ENCODE measurements around the gene TNRC6A.

Gene TNRC6A

DNA sequence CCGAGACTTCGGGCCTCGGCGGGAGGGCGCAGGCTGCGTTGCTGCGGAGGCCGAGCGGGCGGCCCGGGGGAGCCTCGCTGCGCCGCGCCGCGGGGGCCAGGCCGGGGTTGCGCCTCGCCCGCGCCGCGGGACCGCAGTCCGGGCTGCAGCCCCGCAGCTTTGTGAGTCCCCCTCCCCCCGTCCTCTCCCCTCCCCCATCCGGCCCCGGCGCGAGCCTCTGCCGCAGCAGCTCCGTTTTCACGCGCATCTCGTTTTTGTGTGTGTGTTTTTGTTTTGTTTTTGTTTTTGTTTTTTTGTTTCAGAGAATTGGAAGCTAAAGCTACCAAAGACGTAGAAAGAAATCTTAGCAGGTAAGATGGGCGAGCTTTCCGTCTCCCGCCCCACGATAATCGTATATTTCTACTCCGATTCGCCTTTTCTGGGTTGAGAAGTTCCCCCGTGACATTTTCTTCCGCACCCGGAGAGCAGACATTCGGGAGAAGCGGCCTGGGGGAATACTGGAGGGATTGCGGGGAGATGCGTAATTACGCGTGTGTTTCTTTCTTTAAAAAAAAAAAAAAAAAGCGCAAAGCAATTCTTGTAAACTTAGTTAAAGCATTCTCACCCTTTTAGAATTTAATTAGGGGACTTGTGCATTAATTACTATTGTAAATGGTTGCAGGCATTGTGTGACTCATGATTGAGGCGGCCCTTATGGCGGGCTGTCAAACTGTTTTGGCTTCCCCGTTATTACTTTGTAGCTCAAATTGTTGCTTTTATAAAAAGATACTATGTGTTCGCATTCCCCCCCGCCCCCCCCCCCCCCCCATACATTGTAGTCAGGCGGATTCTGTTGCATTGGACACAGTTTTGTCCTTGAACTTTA is 732 bp downstream of the TNRC6A start:
- TF ChIP-seq, protein P1, sequence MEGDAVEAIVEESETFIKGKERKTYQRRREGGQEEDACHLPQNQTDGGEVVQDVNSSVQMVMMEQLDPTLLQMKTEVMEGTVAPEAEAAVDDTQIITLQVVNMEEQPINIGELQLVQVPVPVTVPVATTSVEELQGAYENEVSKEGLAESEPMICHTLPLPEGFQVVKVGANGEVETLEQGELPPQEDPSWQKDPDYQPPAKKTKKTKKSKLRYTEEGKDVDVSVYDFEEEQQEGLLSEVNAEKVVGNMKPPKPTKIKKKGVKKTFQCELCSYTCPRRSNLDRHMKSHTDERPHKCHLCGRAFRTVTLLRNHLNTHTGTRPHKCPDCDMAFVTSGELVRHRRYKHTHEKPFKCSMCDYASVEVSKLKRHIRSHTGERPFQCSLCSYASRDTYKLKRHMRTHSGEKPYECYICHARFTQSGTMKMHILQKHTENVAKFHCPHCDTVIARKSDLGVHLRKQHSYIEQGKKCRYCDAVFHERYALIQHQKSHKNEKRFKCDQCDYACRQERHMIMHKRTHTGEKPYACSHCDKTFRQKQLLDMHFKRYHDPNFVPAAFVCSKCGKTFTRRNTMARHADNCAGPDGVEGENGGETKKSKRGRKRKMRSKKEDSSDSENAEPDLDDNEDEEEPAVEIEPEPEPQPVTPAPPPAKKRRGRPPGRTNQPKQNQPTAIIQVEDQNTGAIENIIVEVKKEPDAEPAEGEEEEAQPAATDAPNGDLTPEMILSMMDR (IDR thresholded peaks at IDR 0.05): no peak

DNA sequence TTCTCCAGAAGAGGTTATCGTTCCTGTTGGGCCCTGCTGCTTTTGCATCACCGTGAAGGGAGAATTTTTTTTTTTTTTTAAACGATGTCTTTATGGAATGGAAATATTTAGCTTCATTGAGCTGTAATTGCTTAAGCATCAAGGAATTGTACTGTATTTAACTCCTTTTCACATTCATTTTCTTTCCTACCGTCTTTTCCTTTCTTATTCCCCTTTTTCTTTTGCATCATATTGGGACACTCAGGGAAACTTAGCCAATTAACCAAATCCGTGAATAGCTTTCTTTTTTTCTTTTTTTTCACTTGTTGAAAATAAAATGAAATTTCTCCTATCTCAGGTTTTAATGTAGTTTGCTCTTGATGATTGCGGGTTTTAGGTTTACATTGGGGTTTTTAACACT is 1.5 kb downstream of the TNRC6A start:
- TF ChIP-seq, protein P1 (IDR thresholded peaks at IDR 0.05): no peak

DNA sequence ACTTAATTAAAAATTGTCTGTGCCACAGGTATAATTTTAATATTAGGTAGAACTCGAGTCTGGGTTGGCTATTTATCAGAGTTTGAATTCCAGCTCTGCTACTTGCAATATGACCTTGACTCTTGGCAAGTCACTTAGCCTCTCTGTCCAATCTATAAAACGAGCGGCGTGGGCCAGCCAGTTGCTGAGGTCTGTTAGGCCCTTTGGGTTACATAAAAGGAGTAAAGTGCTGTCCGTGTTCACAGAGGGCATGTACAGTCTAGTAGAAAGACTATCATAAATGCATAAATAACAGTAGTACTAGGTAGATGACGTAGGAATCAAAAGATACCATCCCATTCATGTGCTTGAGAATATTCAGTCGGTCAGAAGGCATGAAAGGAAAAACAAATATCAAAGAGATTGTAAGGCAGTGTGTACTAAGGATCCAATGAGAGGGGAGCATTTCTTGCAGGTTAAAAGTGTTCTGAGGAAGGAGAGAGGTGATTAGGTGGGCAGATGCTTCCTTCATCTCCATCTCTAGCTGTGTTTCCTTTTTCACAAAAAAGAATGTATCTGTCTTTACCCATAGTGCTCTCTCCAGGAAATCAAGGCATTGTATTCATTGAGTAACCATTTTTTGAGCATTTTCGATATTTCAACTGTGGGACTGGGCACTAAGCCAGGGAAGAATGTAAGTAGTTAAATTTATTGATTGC is 2.4 kb downstream of the TNRC6A start:
- TF ChIP-seq, protein P1 (IDR thresholded peaks at IDR 0.05): no peak

DNA sequence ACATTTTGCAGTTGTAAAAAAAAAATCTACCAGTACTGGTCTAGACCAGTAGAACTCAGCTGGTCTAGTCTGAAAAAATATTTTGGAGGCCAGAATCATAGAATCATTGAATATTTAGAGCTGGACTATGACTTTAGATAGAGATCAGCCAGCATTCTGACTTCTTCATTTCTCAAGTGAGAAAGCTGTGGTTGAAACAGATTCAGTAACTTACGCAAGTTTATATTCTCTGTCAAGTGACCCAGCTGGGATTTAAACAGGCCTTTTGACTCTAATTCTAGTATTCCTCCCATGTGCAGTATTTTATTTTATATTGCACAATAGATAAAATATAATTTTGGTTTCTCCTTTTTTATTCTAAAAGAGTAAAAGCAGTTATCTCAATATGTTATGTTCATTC is 4.9 kb downstream of the TNRC6A start:
- TF ChIP-seq, protein P1 (IDR thresholded peaks at IDR 0.05): no peak

DNA sequence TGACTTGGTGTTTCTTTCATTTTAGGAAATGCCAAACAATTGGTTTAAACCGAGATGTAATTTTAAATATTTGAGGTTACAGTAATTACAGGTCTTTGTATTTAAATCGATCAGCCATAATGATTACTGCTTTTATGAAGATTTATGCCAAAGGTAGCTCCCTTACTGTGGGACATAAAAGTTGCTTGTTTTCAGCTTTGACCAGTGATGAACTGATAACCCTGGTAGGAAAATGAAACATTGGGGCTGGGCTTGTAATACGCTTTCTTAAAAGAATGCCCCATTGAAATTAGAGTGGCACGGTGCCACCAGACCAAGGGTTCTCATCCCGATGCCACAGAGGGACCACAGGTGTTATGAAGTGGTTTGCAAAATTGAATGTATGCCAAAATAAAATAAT is 7.3 kb downstream of the TNRC6A start:
- TF ChIP-seq, protein P1 (IDR thresholded peaks at IDR 0.05): no peak

DNA sequence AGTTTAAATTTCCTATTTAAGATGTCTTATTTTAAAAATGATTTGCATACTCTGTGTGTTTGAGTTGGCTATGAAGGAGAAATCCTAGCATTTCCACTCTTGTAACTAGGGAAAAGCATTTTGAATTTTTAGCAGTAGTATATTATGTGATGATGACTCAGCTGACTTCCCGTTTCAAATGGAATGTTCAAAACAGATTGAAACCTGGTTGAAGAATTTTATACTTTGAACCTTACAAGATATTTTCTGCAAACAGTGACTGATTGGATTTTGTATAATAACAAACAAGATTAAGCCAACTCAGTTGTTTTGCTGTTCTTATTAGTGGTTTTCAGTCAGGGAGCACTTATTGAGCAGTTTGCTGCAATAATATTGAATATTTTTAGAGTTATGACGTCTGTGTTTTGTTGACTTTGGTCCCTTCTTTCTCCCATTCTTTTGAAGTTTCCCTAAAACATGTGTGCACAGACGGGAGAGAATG is 8.0 kb downstream of the TNRC6A start:
- TF ChIP-seq, protein P1 (IDR thresholded peaks at IDR 0.05): no peak

DNA sequence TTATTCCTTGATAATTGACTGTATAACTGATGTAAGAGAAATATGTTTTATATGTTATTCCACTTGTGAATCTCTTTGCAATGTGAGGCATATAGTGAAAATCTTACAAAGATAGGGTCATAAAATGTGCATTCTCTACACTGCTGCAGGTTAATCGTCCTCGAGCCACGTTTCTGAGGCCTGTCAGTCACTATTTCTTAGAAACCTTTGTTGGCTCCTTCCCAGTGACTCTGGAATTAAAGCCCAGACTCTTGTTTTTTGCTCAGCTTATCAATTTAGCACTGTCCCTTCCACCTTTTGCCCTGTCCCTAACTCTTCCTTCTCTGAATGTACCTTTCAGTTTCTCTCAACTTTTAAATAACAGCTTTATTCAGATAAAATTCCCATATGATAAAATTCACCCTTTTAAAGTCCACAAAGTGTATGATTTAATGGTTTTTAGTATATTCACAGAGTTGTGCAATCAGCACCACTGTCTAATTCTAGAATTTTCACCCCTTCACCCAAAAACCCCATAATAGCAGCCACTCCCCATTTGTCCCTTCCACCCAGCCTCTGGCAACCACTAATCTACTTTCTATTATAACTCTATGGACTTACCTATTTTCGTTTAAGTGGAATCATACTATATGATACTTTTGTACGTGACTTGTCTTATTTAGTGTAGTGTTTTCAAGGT is 8.6 kb downstream of the TNRC6A start:
- TF ChIP-seq, protein P1 (IDR thresholded peaks at IDR 0.05): no peak
